Trophoblast cell (in vitro differentiated cells and primary cell): Measurements from ENCODE around the gene COG8.
A peak's percentile ranks its signal among the peaks of the same experiment; 100 is the strongest.

Source experiments
- DNase-seq, 2 donors: peaks; one replicate each; pipeline ENCODE4 v3.0.0-alpha.2; 2016
- H2AFZ ChIP-seq: 2 replicates; pipeline ENCODE4 v1.6.1; 2013; ENCODE audit warnings: low read length, moderate library complexity, mild to moderate bottlenecking; ENCODE audit not compliant: insufficient read depth, poor library complexity
- H2AK5ac ChIP-seq: 2 replicates; pipeline ENCODE4 v1.6.1; 2013; ENCODE audit warnings: mild to moderate bottlenecking, low read length
- H2BK120ac ChIP-seq: 2 replicates; pipeline ENCODE4 v1.6.1; 2013; ENCODE audit warnings: low read length, mild to moderate bottlenecking, moderate library complexity; ENCODE audit not compliant: insufficient read depth, poor library complexity
- H2BK12ac ChIP-seq: 2 replicates; pipeline ENCODE4 v1.6.1; 2013; ENCODE audit warnings: mild to moderate bottlenecking, low read length, moderate library complexity
- H2BK5ac ChIP-seq: 2 replicates; pipeline ENCODE4 v1.6.1; 2013; ENCODE audit warnings: low read length, low read depth, moderate library complexity, mild to moderate bottlenecking; ENCODE audit not compliant: poor library complexity
- H3K14ac ChIP-seq: 2 replicates; pipeline ENCODE4 v1.6.1; 2013; ENCODE audit warnings: mild to moderate bottlenecking, low read length
- H3K18ac ChIP-seq: 2 replicates; pipeline ENCODE4 v1.6.1; 2013; ENCODE audit warnings: mild to moderate bottlenecking, low read length
- H3K23ac ChIP-seq: 2 replicates; pipeline ENCODE4 v1.6.1; 2013; ENCODE audit warnings: low read length
- H3K27ac ChIP-seq: 2 replicates; pipeline ENCODE4 v1.5.1; 2013; ENCODE audit warnings: low read depth, mild to moderate bottlenecking, inconsistent platforms, low read length, moderate library complexity
- H3K27me3 ChIP-seq: 2 replicates; pipeline ENCODE4 v1.6.1; 2013; ENCODE audit warnings: inconsistent platforms, mild to moderate bottlenecking, low read length, moderate library complexity; ENCODE audit not compliant: insufficient read depth
- H3K36me3 ChIP-seq, 2 experiments: 1 replicate in 1 of 2; 2 replicates in 1 of 2; pipeline ENCODE4 v1.6.1; 2013; ENCODE audit warnings: low read length in 2 of 2, mild to moderate bottlenecking in 2 of 2, moderate library complexity in 1 of 2; ENCODE audit not compliant: insufficient read depth in 2 of 2, control insufficient read depth in 1 of 2
- H3K4ac ChIP-seq: 2 replicates; pipeline ENCODE4 v1.6.1; 2013; ENCODE audit warnings: low read depth, mild to moderate bottlenecking, low read length, moderate library complexity
- H3K4me1 ChIP-seq, 2 experiments: 1 replicate in 1 of 2; 2 replicates in 1 of 2; pipeline ENCODE4 v1.6.1; 2013; ENCODE audit warnings: low read length in 2 of 2, mild to moderate bottlenecking in 2 of 2, moderate library complexity in 1 of 2; ENCODE audit not compliant: insufficient read depth in 2 of 2, control insufficient read depth in 1 of 2
- H3K4me2 ChIP-seq: 2 replicates; pipeline ENCODE4 v1.6.1; 2013; ENCODE audit warnings: inconsistent platforms, mild to moderate bottlenecking, low read length, moderate library complexity
- H3K4me3 ChIP-seq: 2 replicates; pipeline ENCODE4 v1.5.1; 2013; ENCODE audit warnings: mild to moderate bottlenecking, low read depth, low read length, inconsistent platforms
- H3K79me1 ChIP-seq: one replicate; pipeline ENCODE4 v1.6.1; 2013; ENCODE audit warnings: low read length
- H3K79me2 ChIP-seq: 2 replicates; pipeline ENCODE4 v1.6.1; 2013; ENCODE audit warnings: low read length, mild to moderate bottlenecking; ENCODE audit not compliant: control insufficient read depth, insufficient read depth, poor library complexity
- H3K9ac ChIP-seq: 2 replicates; pipeline ENCODE4 v1.6.1; 2013; ENCODE audit warnings: mild to moderate bottlenecking, low read length
- H3K9me3 ChIP-seq: 2 replicates; pipeline ENCODE4 v1.6.1; 2013; ENCODE audit warnings: low read depth, mild to moderate bottlenecking, control low read depth, inconsistent platforms, low read length; ENCODE audit not compliant: insufficient read depth
- H4K12ac ChIP-seq: 2 replicates; pipeline ENCODE4 v1.6.1; 2013; ENCODE audit warnings: low read depth, mild to moderate bottlenecking, low read length, moderate library complexity
- H4K8ac ChIP-seq: 2 replicates; pipeline ENCODE4 v1.6.1; 2013; ENCODE audit warnings: low read depth, mild to moderate bottlenecking, low read length, moderate library complexity
- H4K91ac ChIP-seq: one replicate; pipeline ENCODE4 v1.6.1; 2013; ENCODE audit warnings: low read depth, mild to moderate bottlenecking, low read length, moderate library complexity
- WGBS: extraction: QIAGEN DNeasy Blood & Tissue Kit; methylation state at CpG from one replicate; pipeline ENCODE4 v1.1.7; 2013; ENCODE audit warnings: missing lambda C conversion rate; ENCODE audit not compliant: insufficient read length, insufficient coverage; ENCODE audit errors: extremely low coverage; 5-methylcytosine and 5-hydroxymethylcytosine counted together

The COG8 gene

GRCh38 chr16:69366431-69366830 lies 27.1 kb upstream of the COG8 start:
- H3K9ac ChIP-seq: no peak overlapping the region
- H3K9me3 ChIP-seq: no peaks in the 10 kb centered on the region
- no peak overlapping the region for H4K12ac ChIP-seq
- no peaks in the 10 kb centered on the region for H3K27me3 ChIP-seq
- no CpG with 5 or more reads among the region's 7 CpGs for WGBS
- H2AK5ac ChIP-seq: no peak overlapping the region
- no peak overlapping the region for H3K27ac ChIP-seq
- no peak overlapping the region for H3K4me2 ChIP-seq
- H3K4me3 ChIP-seq: no peak overlapping the region
- H2AFZ ChIP-seq: no peak overlapping the region
- H2BK12ac ChIP-seq: no peak overlapping the region
- H3K79me1 ChIP-seq: no peaks in the 10 kb centered on the region
- H4K8ac ChIP-seq: no peak overlapping the region
- no peak overlapping the region for H2BK5ac ChIP-seq
- peaks cover 21 to 50% of the 10 kb centered on the region in 2 experiments for H3K36me3 ChIP-seq
- no peak for DNase-seq
- H3K23ac ChIP-seq: no peak overlapping the region
- no peak overlapping the region for H4K91ac ChIP-seq
- no peaks in the 10 kb centered on the region for H3K79me2 ChIP-seq
- no peaks in the 10 kb centered on the region for H3K4me1 ChIP-seq
- no peak overlapping the region for H2BK120ac ChIP-seq
- no peak overlapping the region for H3K14ac ChIP-seq
- no peak overlapping the region for H3K4ac ChIP-seq
- no peak overlapping the region for H3K18ac ChIP-seq

- DNase-seq: no peak
- Histone ChIP-seq H3K79me2 (no peaks in the 10 kb centered on the region), H3K27ac (no peak overlapping the region), H3K14ac (no peak overlapping the region), H2BK12ac (no peak overlapping the region), H3K4ac (no peak overlapping the region), H4K12ac (no peak overlapping the region), H4K8ac (no peak overlapping the region), H3K18ac (no peak overlapping the region), H3K4me1 (no peaks in the 10 kb centered on the region), H3K4me3 (no peak overlapping the region), H3K4me2 (no peak overlapping the region), H2AK5ac (no peak overlapping the region), H3K79me1 (no peaks in the 10 kb centered on the region), H3K9me3 (no peaks in the 10 kb centered on the region), H2BK5ac (no peak overlapping the region), H2AFZ (no peak overlapping the region), H3K36me3 (peaks cover 19 to 51% of the 10 kb centered on the region in 2 experiments), H4K91ac (no peak overlapping the region), H3K23ac (no peak overlapping the region), H2BK120ac (no peak overlapping the region), H3K9ac (no peak overlapping the region), H3K27me3 (no peaks in the 10 kb centered on the region)
- no CpG with 5 or more reads among the region's 2 CpGs for WGBS
These were observed 26.5 kb upstream of the COG8 start for GRCh38 chr16:69365901-69366300.

- Histone ChIP-seq H3K79me1 (no peaks in the 10 kb centered on the region), H3K27me3 (no peaks in the 10 kb centered on the region), H3K27ac (no peak overlapping the region), H3K36me3 (peaks cover 18 to 41% of the 10 kb centered on the region in 2 experiments), H3K4me3 (no peak overlapping the region), H3K9ac (no peak overlapping the region), H4K12ac (no peak overlapping the region), H2AFZ (no peak overlapping the region), H3K18ac (no peak overlapping the region), H3K14ac (no peak overlapping the region), H2AK5ac (no peak overlapping the region), H3K23ac (no peak overlapping the region), H3K4me1 (no peaks in the 10 kb centered on the region), H3K4ac (no peak overlapping the region), H4K91ac (no peak overlapping the region), H2BK12ac (no peak overlapping the region), H3K9me3 (no peaks in the 10 kb centered on the region), H3K4me2 (no peak overlapping the region), H3K79me2 (no peaks in the 10 kb centered on the region), H4K8ac (no peak overlapping the region), H2BK5ac (no peak overlapping the region), H2BK120ac (no peak overlapping the region)
- no peak for DNase-seq
- WGBS: no CpG with 5 or more reads among the region's 2 CpGs
These were observed 24.7 kb upstream of the COG8 start for GRCh38 chr16:69364088-69364487.

- Histone ChIP-seq H3K4me3 (no peak overlapping the region), H3K4ac (no peak overlapping the region), H2BK120ac (no peak overlapping the region), H2AFZ (no peak overlapping the region), H4K8ac (no peak overlapping the region), H2AK5ac (no peak overlapping the region), H3K9ac (no peak overlapping the region), H3K18ac (no peak overlapping the region), H3K14ac (no peak overlapping the region), H4K12ac (no peak overlapping the region), H3K27ac (no peak overlapping the region), H3K79me1 (no peaks in the 10 kb centered on the region), H3K4me2 (no peak overlapping the region), H3K23ac (no peak overlapping the region), H3K79me2 (no peaks in the 10 kb centered on the region), H2BK5ac (no peak overlapping the region), H4K91ac (no peak overlapping the region), H3K9me3 (no peaks in the 10 kb centered on the region), H3K4me1 (no peaks in the 10 kb centered on the region), H3K27me3 (no peaks in the 10 kb centered on the region), H2BK12ac (no peak overlapping the region), H3K36me3 (peaks cover 19 to 39% of the 10 kb centered on the region in 2 experiments)
- no CpG with 5 or more reads among the region's 5 CpGs for WGBS
- DNase-seq: peak in 1 of 2 donors; percentile 17
These were observed 23.9 kb upstream of the COG8 start for GRCh38 chr16:69363281-69363717.
